GM18861 (cell line): Measurements from ENCODE around the gene TPI1.

Source experiments
- ATAC-seq: cut with Tn5 transposase; IDR thresholded peaks from one replicate; pipeline ENCODE4 v1.9.1; 2021; ENCODE audit not compliant: unreplicated experiment

Gene TPI1

GRCh38 chr12:6828781-6829535 lies 38.4 kb upstream of the TPI1 start:
- ATAC-seq = no peak

- ATAC-seq = no peak
Measured at GRCh38 chr12:6829536-6830220, 37.7 kb upstream of the TPI1 start.

GRCh38 chr12:6830286-6830890 lies 36.9 kb upstream of the TPI1 start:
- no peak for ATAC-seq

GRCh38 chr12:6830999-6831398 lies 36.3 kb upstream of the TPI1 start:
- no peak for ATAC-seq

- no peak for ATAC-seq
Measured at GRCh38 chr12:6831450-6831995, 35.8 kb upstream of the TPI1 start.

GRCh38 chr12:6832125-6832524 lies 35.2 kb upstream of the TPI1 start:
- no peak for ATAC-seq

- no peak for ATAC-seq
Measured at GRCh38 chr12:6833189-6833890, 34.0 kb upstream of the TPI1 start.

- no peak for ATAC-seq
Measured at GRCh38 chr12:6834254-6834653, 33.1 kb upstream of the TPI1 start.

GRCh38 chr12:6834873-6835272 lies 32.5 kb upstream of the TPI1 start:
- ATAC-seq = no peak

- no peak for ATAC-seq
Measured at GRCh38 chr12:6836851-6837250, 30.5 kb upstream of the TPI1 start.

GRCh38 chr12:6837370-6838060 lies 29.8 kb upstream of the TPI1 start:
- ATAC-seq = no peak

- no peak for ATAC-seq
Measured at GRCh38 chr12:6838854-6839253, 28.5 kb upstream of the TPI1 start.

GRCh38 chr12:6839482-6840201 lies 27.7 kb upstream of the TPI1 start:
- no peak for ATAC-seq

- no peak for ATAC-seq
Measured at GRCh38 chr12:6840330-6840729, 27.0 kb upstream of the TPI1 start.

GRCh38 chr12:6840761-6841515 lies 26.4 kb upstream of the TPI1 start, which contains the start of gene GNB3:
Gene GNB3, plus strand, starts transcription at chr12:6840925. Its CDS starts 363 bp downstream, at chr12:6841288.
- no peak for ATAC-seq

- ATAC-seq = no peak
Measured at GRCh38 chr12:6842075-6842474, 25.3 kb upstream of the TPI1 start.

GRCh38 chr12:6843118-6843902 lies 24.0 kb upstream of the TPI1 start:
- no peak for ATAC-seq

- ATAC-seq = no peak
Measured at GRCh38 chr12:6845395-6845794, 21.9 kb upstream of the TPI1 start.
